A549 (cell line): ENCODE results near the gene SPC24. TPM values are rescaled to one million over a fixed set of nuclear protein-coding genes. Genes with fewer than 3 reads are reported as not detected.

Experiments
- ATOH8 ChIP-seq: fragments of 250-450 bp; sonication (Bioruptor Pico); IDR thresholded peaks from 2 replicates; pipeline ENCODE4 v1.5.0; 2020; ENCODE audit warnings: low read depth, mild to moderate bottlenecking, moderate library complexity
- BCL3 ChIP-seq: fragments of >200 bp; sonication (Bioruptor Twin); formaldehyde crosslinking; IDR thresholded peaks from 3 replicates; pipeline ENCODE4 v1.6.1; 2016
- CBX2 ChIP-seq: fragments of 200-600 bp; sonication (generic); IDR thresholded peaks from 2 replicates; pipeline ENCODE4 v1.6.1; 2016; ENCODE audit warnings: low read depth, mild to moderate bottlenecking, borderline replicate concordance
- CHD2 ChIP-seq: fragments of 150-350 bp; IDR thresholded peaks from 2 replicates; pipeline ENCODE4 v1.6.1; 2014; ENCODE audit warnings: low read length; ENCODE audit not compliant: partially characterized antibody
- CHD4 ChIP-seq: fragments of 200-600 bp; sonication (generic); IDR thresholded peaks from 2 replicates; pipeline ENCODE4 v1.6.1; 2016; ENCODE audit warnings: antibody characterized with exemption, mild to moderate bottlenecking, borderline replicate concordance
- E2F6 ChIP-seq: IDR thresholded peaks from 2 replicates; pipeline ENCODE4 v1.6.1; 2012; ENCODE audit warnings: low read depth, borderline replicate concordance
- EP300 ChIP-seq, 2 experiments: fragments of >200 bp; sonication (Bioruptor Twin); formaldehyde crosslinking; IDR thresholded peaks; 2 replicates in 1 of 2; 3 replicates in 1 of 2; pipeline ENCODE4 v1.6.1; 2016 to 2017
- ESRRA ChIP-seq: fragments of 150-350 bp; IDR thresholded peaks from 2 replicates; pipeline ENCODE4 v1.6.1; 2014; ENCODE audit warnings: mild to moderate bottlenecking, low read length, borderline replicate concordance
- FOSB ChIP-seq: fragments of 250-450 bp; sonication (Bioruptor Pico); IDR thresholded peaks from 2 replicates; pipeline ENCODE4 v1.5.0; 2020; ENCODE audit warnings: mild to moderate bottlenecking, moderate library complexity
- FOSL2 ChIP-seq, 2 experiments: fragments of 450-650 bp in 1 of 2; fragments of >200 bp in 1 of 2; sonication (Bioruptor Twin) in 1 of 2; formaldehyde crosslinking; IDR thresholded peaks; 2 replicates each; pipeline versions ENCODE4 v1.5.0 to v1.6.1; 2016 to 2020; ENCODE audit warnings: mild to moderate bottlenecking in 1 of 2, moderate library complexity in 1 of 2
- FOXS1 ChIP-seq: fragments of 250-450 bp; sonication (Bioruptor Pico); IDR thresholded peaks from 2 replicates; pipeline ENCODE4 v1.5.0; 2020; ENCODE audit warnings: mild to moderate bottlenecking, moderate library complexity
- GATA3 ChIP-seq: IDR thresholded peaks from 2 replicates; pipeline ENCODE4 v1.6.1; 2012; ENCODE audit warnings: borderline replicate concordance
- HEYL ChIP-seq: fragments of 250-450 bp; sonication (Bioruptor Pico); IDR thresholded peaks from 2 replicates; pipeline ENCODE4 v1.8.0; 2021; ENCODE audit warnings: mild to moderate bottlenecking, moderate library complexity
- JUNB ChIP-seq: fragments of >200 bp; sonication (Bioruptor Twin); formaldehyde crosslinking; IDR thresholded peaks from 2 replicates; pipeline ENCODE4 v1.6.1; 2016
- KDM1A ChIP-seq: fragments of 200-600 bp; sonication (generic); IDR thresholded peaks from 2 replicates; pipeline ENCODE4 v1.6.1; 2016; ENCODE audit warnings: low read depth, mild to moderate bottlenecking
- MAZ ChIP-seq: fragments of 150-350 bp; IDR thresholded peaks from 2 replicates; pipeline ENCODE4 v1.6.1; 2014; ENCODE audit warnings: antibody characterized with exemption, low read depth, low read length, borderline replicate concordance
- NFE2L2 ChIP-seq: fragments of 150-350 bp; conservative IDR thresholded peaks from 2 replicates; pipeline ENCODE4 v1.6.1; 2014; ENCODE audit warnings: low read length
- NR3C1 ChIP-seq: fragments of >200 bp; sonication (Bioruptor Twin); formaldehyde crosslinking; IDR thresholded peaks from 3 replicates; pipeline ENCODE4 v1.6.1; 2017
- PBX3 ChIP-seq: IDR thresholded peaks from 2 replicates; pipeline ENCODE4 v1.6.1; 2012
- RAD21 ChIP-seq, 2 experiments: fragments of >200 bp in 1 of 2; sonication (Bioruptor Twin) in 1 of 2; formaldehyde crosslinking in 1 of 2; IDR thresholded peaks in 1 of 2; conservative IDR thresholded peaks in 1 of 2; 2 replicates in 1 of 2; 3 replicates in 1 of 2; pipeline ENCODE4 v1.6.1; 2012 to 2018; ENCODE audit warnings: inconsistent platforms in 1 of 2
- RARB ChIP-seq: fragments of 250-450 bp; sonication (Bioruptor Pico); IDR thresholded peaks from 2 replicates; pipeline ENCODE4 v1.8.0; 2021; ENCODE audit warnings: mild to moderate bottlenecking, moderate library complexity
- REST ChIP-seq: fragments of 200-600 bp; sonication (generic); IDR thresholded peaks from 2 replicates; pipeline ENCODE4 v1.6.1; 2016; ENCODE audit warnings: antibody characterized with exemption, mild to moderate bottlenecking, moderate library complexity
- RNF2 ChIP-seq: fragments of 200-600 bp; sonication (generic); IDR thresholded peaks from 2 replicates; pipeline ENCODE4 v1.6.1; 2016; ENCODE audit warnings: low read depth, mild to moderate bottlenecking, antibody characterized with exemption, moderate library complexity, borderline replicate concordance
- SMC3 ChIP-seq: fragments of >200 bp; sonication (Bioruptor Twin); formaldehyde crosslinking; IDR thresholded peaks from 3 replicates; pipeline ENCODE4 v1.6.1; 2018; ENCODE audit warnings: inconsistent platforms
- TFCP2L1 ChIP-seq: fragments of 250-450 bp; sonication (Bioruptor Pico); IDR thresholded peaks from 2 replicates; pipeline ENCODE4 v1.5.0; 2021; ENCODE audit warnings: mild to moderate bottlenecking
- USF2 ChIP-seq: fragments of 450-650 bp; IDR thresholded peaks from 2 replicates; pipeline ENCODE4 v1.6.1; 2014; ENCODE audit warnings: antibody characterized with exemption
- ZC3H11A ChIP-seq: fragments of 450-650 bp; IDR thresholded peaks from 2 replicates; pipeline ENCODE4 v1.6.1; 2014; ENCODE audit warnings: antibody characterized with exemption, mild to moderate bottlenecking
- polyA plus RNA-seq, 4 experiments: library from polyadenylated mRNA; depleted of rRNA in 3 of 4; stranded (reverse); fragments of >200 nt; fragmentation: RNase III in 1 of 4; extraction: RNeasy Plus Mini Kit Qiagen cat#74134 plus additional on column Dnase treatment in 1 of 4; gene quantifications; 2 replicates in 3 of 4; 3 replicates in 1 of 4; pipeline ENCODE4 v1.2.3, GENCODE V29; 2011 to 2017

SPC24 gene
- polyA plus RNA-seq, 2 of the 4 experiments (the other 2 are of a cell fraction) = 16.5 to 22.2 TPM

- TF ChIP-seq REST (no peak), TFCP2L1 (CRISPR knock-in tag) (no peak), FOXS1 (CRISPR knock-in tag) (no peak), USF2 (no peak), NFE2L2 (no peak), E2F6 (0 out of 2 replicates have a peak, but pooled peaks have one; percentile 45), ZC3H11A (no peak), ATOH8 (CRISPR knock-in tag) (no peak), EP300 (IDR thresholded peaks at IDR 0.05) (no peak), RAD21 (conservative IDR thresholded peaks at IDR 0.05 in 1 of 2, IDR thresholded peaks at IDR 0.05 in 1 of 2) (peak; percentile 83 to 96), BCL3 (no peak), CBX2 (no peak), HEYL (CRISPR knock-in tag) (no peak), PBX3 (no peak), RARB (CRISPR knock-in tag) (no peak), CHD4 (no peak), RNF2 (no peak), JUNB (no peak), CHD2 (no peak), SMC3 (peak; percentile 95), NR3C1 (no peak), GATA3 (no peak), MAZ (no peak), KDM1A (no peak), FOSB (no peak), ESRRA (no peak), FOSL2 (IDR thresholded peaks at IDR 0.05) (0 out of 2 replicates have a peak, but pooled peaks have one; percentile 21), FOSL2 (CRISPR knock-in tag; IDR thresholded peaks at IDR 0.05) (0 out of 2 replicates have a peak, but pooled peaks have one; percentile 37)
Observed at GRCh38 chr19:11203194-11204075, 47.9 kb upstream of the SPC24 start (continued).
